GM19468 (cell line): Measurements from ENCODE around the gene PPP3CA.
"Not testable (repeated sequence)": the region's sequence is repeated elsewhere in the genome, so short reads cannot be mapped to it uniquely, and the experiment has no call there.

Source experiments
- ATAC-seq: cut with Tn5 transposase; IDR thresholded peaks from one replicate; pipeline ENCODE4 v1.9.1; 2021; ENCODE audit warnings: mild to moderate bottlenecking, moderate library complexity, moderate number of reproducible peaks; ENCODE audit not compliant: unreplicated experiment; ENCODE audit errors: extremely low read depth

The PPP3CA gene

DNA sequence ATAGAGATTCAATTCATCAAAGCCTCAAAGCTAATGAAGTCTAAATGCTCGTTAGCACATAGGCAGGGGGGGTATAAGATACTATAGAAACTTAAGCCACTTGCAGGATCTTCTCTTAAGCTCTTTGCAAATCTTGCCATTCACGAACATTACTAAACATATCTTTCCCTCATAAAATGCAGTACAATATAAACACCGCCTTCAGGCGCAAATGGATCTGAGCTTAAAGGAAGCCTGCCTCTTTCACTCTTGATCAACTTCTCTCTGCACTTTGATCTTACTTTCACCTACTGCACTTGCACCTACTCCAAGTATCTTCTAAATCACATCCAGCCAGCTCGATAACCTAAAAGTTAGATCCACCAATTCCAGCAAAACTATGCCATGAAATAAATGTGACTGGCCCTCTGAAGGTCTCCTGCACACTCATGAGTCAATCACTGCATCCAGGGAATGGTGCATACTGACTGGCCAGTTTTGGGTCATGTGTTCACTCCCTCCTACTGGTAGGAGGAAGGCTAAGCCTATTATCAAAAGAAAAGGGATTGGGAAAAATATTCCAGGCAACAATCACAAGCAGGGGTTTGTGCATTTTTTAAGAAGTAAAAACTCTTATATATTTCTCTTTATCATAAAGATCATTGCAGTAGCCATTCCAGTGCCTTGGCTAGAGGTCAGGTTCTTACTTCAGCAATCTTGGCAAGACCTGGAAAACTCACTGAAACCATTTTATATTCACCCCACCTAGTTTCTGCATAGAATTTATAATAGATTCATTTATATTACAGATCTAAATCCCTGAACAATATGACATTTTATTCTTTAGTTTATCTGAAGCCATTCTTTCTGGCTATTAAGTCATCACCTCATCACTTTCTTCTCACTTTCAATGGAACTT lies 222.0 kb downstream of the PPP3CA start:
- ATAC-seq = no peak

DNA sequence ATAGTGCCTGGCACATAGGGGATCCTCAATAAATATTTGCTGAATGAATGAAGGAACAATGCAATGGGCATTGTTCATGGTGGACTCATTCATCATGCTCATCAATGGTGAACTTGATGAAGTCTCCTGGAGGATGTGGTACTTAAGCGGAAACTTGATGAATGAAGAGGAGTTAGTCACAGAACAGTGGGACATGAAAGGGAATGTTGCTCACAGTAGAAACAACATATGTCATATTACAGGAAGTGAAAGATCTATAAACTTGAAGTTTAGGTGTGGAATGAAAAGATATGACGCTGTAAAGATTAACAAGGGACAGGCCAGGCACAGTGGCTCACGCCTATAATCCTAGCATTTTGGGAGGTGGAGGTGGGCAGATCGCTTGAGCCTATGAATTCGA lies 224.1 kb downstream of the PPP3CA start:
- ATAC-seq = no peak

DNA sequence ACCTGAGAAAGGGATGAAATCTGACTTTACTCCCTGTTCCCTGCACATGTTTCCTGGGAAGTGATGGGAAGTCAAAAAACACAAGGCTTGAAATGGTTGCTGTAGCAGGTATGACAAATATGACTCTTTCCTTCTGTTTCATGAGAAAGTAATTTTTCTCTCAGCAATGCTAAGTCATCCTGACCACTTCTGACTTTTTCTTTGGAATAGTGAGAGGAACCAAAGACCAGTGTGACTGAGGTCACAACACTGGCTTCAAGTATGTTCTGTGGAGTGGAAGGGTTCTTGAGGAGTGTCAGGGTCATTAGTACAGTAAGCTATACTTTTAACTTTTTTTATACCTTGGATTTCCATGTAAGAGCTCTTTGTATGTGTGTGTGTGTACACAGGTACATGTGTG lies 225.3 kb downstream of the PPP3CA start:
- ATAC-seq = no peak

DNA sequence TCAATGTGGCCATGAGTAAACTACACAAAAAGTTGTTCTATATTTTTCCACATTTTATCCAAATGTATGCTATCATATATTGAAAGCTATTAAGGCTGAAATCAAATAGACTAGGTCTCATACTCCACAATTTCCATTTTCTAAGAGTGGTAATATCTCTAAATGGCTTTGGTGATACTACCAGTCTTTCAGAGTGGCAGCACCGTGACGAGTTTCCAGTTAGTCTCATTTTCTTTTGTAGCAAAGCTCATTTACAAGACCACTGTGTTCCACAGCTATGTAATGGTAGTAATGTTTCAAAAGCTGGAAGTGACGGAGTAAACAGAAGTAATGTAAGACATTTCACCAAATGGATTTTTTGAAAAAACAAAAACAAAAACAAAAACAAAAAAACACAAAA lies 228.2 kb downstream of the PPP3CA start:
- ATAC-seq = no peak

DNA sequence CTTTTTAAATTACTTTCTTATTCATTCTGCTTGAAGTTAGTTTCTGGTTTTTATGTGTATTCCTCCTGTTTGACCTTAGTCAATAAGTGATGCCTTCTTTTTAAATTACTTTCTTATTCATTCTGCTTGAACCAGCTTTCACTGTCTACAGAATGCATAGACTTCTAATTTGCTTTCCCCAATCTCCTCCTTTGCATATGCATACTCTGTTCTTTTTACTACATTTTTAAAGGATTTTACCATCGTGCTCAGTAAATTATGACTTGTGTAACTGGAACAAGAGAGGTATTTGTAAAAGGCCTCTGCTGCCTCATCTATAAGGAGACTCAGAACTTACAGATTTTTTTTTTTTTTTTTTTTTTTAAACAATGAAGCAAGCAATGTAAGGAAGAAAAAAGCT lies 228.7 kb downstream of the PPP3CA start:
- ATAC-seq = no peak

DNA sequence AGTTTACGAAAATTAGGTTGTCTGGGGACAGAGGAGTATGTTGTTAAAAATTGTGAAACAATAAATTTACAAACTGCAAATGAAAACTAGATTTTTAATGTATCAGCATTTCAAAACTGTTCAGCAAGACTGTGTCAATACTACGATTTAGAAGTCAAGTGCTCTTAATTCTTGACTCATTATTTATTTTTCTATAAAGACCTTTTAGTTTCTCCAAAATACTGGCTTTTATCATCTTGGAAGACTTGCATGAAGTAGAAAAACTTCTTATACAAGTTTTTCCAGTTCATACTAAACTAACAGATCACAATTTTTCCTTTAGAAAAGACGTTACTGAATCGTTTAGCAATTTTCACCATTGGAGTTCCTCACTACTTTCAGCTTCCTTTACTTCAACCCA lies 231.4 kb downstream of the PPP3CA start:
- ATAC-seq = no peak

DNA sequence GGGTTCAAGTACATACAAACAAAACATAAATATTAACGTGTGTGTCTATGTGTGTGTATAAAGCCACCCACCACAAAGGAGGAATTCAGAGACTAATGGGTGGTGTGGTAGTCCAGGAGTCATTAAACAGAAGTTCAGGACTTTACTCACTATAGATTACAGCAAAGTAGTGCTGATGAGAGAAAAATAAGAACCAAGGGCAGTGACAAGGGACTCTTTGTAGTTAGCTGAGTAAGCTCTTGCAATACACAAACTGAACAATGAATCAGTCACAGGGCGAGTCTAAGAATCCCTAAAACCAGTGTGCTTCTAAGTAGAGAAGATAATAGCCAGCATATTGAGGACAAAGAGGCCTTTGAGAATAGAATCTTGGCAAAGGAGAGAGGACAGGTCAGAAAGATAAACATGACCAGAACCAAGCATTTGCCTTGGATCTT lies 232.4 kb downstream of the PPP3CA start:
- no peak for ATAC-seq

DNA sequence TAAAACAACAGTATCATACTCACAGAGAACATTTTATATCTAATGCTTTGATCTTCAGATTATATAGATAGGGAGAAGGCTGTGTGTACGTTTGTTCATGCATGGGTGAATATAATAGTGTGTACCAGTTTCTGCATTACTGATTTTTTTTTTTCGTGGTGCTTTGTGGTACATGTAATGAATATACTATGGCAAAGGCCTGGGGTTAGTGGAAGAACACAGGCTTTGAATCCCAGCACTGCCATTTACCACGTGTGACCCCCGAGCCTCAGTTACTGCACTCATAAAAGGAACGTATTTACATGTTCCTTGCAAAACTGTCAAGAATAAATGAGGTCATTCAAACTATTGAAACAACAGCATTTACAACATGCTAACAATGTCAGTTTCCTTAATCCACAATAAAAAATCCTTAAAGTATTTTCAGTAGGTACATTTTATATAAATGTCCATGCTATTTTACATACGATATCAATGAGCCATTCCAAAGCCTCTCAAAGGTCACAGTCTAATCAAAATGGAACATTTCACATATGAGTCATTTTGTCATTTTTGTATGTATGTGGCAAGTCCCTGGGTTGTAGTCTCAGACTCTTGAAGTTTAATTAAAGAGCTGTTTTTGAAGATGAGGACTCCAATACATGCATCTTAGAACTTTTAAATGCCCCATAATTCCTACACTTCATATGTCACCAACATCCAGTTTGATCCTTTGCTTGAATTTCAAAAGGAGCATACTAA lies 242.8 kb downstream of the PPP3CA start:
- no peak for ATAC-seq

DNA sequence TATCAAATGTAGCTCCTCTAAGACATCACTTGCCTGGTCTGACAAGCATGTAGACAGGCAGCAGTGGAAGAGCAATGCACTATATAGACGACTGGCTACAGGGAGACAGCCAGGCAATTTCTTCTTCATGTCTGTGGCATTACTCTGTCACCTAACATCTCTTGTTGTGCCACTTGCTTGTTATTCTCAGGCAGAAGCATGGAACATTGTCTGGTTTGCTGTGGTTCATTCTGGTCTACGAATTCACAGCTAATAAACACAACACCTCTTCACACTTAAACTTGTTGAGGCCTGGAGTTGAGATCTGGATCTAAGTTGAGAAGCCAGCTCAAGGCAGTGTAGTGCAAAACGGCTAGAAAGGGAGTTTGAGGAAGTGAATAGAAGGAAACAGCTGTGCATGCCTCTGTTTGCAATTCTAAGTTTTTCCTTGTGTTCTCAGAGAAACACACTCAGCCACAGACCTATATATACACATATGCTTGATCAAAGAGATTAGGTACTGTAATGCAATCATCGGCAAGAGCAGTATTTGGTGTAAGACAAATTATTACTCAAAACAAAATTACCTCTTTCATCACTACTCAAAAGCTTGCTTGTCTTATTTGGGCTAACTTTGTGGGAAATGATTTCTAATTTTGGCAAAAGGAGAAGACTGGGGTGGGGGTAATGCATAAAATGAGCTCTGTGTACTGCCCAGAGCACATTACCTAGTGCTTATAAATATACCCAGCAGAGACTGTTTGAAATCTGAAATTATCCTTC lies 243.8 kb downstream of the PPP3CA start:
- ATAC-seq = peak; percentile 82

DNA sequence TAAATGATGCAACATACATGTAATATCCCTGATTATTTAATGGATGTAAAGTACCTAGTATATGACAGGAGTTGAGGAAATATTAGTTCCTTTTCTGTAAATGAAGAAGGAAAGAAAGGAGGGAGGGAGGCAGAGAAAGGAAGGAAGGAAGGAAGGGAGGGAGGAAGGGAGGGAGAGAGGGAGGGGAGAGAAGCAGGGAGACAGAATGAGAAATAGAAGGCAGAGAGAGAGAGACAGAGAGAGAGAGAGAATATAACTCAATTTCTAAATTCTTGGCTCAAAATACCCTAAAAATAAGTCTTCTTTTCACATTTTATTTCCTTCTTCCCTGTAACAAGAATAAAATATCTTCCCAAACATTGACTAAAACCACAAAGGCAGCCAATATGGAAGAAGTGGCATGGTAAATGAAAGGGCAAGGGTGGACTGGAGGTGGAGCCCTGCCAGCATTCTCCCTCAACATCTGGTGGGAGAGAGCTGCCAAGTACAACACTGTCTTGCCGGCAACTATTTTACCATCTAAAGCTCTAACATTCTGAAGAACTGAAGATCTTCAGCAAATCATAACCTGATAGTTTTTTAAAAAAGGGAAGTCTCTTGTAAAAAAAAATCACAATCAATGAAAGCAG lies 245.1 kb downstream of the PPP3CA start:
- ATAC-seq = no peak

DNA sequence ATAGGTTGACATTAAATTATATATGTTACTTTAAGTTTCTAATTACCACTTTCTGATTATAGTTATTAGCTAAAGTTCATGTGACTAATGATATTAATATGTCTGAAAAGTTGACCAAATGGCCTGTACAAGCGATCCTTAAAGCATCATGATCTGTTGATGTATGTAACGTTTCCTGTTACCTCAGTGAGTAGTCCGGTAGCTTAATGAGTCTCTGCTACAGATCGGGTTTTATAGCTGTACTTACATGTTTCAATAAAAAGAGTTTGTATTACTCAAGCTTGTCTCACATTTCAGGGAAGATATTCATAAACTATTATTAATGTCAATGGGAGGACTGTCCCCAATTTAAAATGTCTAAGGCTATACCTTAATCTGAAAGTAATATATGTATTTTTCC lies 246.3 kb downstream of the PPP3CA start:
- ATAC-seq = no peak

DNA sequence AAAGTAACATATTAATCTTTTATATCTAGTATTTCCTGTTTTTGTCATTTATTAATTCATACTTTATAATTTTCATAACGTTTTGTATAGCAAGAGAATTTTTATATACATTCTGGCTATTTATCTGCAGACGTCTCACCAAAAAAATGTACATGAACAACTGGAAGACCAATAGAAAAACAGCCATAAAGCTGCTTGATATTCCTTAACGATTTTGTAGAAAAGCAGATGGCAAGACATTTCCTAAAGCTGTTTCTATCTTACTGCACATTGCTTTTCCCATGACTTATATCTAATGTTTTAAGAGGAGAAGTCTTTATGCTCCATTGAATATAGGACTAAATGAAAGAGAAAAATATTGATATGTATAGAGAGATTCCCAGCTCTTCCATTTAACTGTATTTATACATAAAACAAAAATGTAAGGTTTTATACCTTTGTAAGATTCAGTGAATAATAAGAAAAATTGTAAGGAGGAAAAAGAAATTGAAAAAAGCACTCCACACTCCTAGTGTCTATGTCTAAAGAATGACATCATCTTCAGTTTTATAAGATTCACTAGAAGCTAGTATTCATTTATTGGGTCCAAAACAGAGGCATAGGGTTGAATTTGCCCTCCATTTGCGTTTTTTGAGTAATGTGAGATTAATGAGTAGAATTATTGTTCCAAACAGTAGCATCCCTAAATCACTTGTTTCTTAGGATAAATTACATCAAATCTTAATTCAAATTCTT lies 248.5 kb downstream of the PPP3CA start:
- no peak for ATAC-seq

DNA sequence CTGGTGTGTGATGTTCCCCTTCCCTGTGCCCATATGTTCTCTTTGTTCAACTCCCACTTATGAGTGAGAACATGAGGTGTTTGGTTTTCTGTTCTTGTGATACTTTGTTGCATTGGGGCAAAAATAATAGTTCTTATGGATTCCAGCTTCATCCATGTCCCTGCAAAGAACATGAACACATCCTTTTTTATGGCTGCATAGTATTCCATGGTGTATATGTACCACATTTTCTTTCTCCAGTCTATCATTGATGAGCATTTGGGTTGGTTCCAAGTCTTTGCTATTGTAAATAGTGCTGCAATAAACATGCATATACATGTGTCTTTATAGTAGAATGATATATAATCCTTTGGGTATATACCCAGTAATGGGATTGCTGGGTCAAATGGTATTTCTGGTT lies 254.7 kb downstream of the PPP3CA start:
- ATAC-seq = not testable (repeated sequence)

DNA sequence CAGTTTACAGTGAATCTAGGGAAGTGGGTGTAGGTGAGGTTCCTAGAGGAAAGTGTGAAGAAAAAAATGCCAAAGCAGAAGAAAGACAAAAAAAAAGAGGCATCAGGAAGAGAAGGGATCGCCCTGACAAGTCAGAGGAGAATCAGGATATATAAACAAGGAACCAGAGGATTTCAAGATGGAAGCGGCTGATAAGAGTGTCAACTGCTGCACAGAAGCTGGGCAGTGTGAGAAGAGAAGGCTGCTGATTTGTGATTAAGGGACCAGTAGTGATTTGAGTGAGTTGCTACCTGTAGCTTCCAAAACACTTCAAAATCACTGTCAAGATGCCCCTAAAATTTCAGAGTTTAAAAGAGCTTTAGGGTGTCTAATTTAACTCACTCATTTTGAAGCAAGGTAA lies 258.2 kb downstream of the PPP3CA start:
- ATAC-seq = no peak

DNA sequence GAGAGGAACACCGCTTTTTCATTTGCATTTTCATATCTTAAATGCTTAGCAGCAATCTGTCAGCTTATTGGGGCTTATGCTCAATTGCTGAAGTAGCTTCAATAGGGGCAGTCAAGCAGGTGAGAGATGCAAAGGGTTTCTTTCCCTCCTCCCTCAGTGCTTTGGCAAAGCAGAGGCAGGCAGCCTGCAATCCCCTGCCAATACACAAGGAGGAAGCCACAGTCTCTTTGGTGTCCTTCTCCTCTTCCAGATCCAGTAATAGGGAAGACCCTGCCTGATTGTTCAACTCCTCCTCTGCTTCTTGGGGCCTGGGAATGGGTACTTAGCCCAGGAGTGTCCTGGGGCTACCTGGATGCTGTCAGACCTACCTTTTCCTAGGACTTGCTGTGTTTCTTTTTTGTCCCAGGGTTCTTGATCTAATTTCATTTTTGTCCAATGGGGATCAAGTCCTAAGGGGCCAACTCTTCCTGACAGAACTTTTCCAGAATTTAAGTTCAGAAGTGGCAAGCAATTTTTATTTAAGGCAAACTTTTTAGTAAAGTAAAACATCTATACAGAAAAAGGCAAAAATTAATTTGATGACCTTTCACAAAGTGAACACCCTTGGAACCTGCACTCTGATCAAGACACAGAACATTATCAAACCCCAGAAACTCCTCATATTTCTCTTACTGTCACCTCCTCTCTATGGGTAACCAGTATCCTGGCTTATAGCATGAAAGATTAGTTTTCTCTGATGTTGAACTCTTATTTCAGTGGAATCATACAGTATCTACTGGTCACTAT lies 260.3 kb downstream of the PPP3CA start:
- ATAC-seq = no peak

DNA sequence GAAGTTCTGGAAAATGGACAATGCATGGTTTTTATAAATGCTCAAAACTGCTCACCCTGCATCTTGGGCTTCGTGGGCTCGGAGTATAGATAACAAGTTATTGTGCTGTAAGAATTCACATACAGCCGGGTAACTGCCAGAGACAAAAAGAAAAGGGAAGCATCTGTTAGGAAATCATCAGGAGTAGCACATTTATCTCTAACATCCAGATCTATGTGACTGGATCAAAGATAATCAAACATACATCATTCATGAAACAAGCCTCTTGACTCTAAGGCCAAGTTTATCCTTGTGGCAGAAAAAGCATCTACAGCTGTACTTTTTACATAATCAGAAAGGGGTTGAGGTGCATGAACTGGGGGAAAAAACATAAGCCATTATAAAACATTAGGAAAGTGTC lies 264.2 kb downstream of the PPP3CA start:
- ATAC-seq = no peak

DNA sequence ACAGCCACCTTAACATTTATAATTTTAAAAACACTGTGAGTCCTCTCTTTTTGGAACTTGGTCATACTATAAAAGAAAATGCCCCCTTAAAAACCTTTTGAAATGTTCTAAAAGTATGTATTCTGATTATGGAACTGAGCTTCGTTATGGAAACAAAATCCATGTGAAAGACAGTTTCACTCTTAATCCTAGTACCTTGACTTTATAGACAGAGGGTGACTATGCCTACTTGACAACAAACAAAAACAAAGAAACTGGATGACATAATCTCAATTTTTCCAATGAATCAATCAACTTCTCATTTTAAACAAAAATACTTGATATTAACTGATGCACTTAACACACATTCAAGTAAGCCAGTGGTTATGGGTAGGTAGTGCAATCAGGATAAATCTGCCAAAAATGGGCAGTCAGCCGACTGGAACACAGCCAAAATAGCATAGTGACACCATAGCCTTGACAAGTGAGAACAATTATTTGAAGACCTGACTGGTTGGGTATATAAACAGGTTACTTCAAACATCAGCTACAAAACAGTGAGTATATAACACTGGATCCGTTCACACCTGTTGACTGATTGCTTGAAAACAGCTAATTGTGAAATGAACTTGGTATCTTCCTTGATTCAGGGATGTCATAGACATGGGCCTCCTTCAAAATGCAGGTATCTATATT lies 265.5 kb downstream of the PPP3CA start:
- no peak for ATAC-seq

DNA sequence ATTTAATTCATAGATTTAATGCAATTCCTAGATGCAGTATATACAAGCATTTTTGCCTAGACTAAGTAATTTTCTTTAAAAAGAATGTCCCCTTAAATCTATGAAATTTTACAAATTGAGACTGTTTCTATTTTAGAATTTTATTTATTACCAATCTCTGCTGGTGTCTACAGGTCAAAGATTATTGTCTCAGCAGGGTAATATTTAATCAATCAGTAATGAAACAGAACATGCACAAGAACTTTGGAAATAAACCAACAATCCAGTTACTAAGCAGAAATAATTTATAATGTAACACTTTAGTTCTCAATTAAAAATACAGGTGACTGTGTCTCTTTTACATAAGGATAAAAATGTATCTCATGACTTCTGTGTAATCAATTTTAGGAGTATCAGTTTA lies 266.2 kb downstream of the PPP3CA start:
- no peak for ATAC-seq
